ENCODE measurements around the gene TGFB1I1. TPM values are rescaled to one million over a fixed set of nuclear protein-coding genes. Genes with fewer than 3 reads are reported as not detected.
A peak's percentile ranks its signal among the peaks of the same experiment; 100 is the strongest.

TGFB1I1 gene
- total and polyA plus RNA-seq, 2 of the 13 experiments (the other 11 are each of a cell fraction or from before 2014, with no cell fraction given) = 0.80 to 2.9 TPM

DNA sequence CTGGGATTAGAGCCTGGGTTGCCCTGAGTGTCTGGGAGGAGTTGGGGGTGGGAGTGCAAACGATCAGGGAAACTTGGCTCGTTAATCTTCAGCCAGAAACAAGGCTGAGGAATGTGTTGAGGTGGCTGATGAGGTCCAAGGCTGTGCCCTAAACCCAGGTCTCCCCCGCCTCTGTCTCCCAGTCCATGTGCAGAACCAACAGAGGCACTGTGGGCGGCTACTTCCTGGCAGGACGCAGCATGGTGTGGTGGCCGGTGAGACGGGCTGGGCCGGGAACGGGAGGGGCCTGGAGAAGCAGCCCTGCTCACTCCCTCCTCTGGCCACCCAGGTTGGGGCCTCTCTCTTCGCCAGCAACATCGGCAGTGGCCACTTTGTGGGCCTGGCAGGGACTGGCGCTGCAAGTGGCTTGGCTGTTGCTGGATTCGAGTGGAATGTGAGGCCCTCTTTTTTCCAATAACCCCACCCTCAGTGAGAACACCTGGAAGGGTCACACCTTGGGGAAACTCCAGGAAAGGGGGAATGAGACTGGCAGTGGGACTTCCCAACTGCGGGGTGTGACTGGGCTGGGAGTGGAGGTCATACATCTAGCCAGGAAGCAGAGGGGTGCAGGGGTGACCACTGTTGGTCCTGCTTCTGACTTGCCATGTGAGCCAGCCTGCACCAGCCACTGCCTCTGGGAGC lies 12.7 kb downstream of the TGFB1I1 start (continued):
- TF ChIP-seq GABPA (IDR thresholded peaks at IDR 0.05; ENCODE audit: low read depth, low read length) (no peak), GABPA (CRISPR knock-in tag; IDR thresholded peaks at IDR 0.05; ENCODE audit: low read depth) (peak; percentile 43; the same call in 1 of the 2 replicates), ZFP41 (CRISPR knock-in tag; IDR thresholded peaks at IDR 0.05; ENCODE audit: borderline replicate concordance) (0 out of 2 replicates have a peak, but pooled peaks have one; percentile 47), EP300 (IDR thresholded peaks at IDR 0.05; ENCODE audit: low read depth in 2 of 2, low read length in 2 of 2) (peak in 1 of 2 experiments; percentile 70; a peak in 1 of 4 replicates), EP300 (CRISPR knock-in tag; IDR thresholded peaks at IDR 0.05; ENCODE audit: borderline replicate concordance) (peak; percentile 43), CERS6 (CRISPR knock-in tag; IDR thresholded peaks at IDR 0.05) (no peak), YY1 (IDR thresholded peaks at IDR 0.05; ENCODE audit: insufficient read depth, insufficient replicate concordance, low read depth, low read length) (peak; percentile 26), ZIK1 (CRISPR knock-in tag; IDR thresholded peaks at IDR 0.05; ENCODE audit: borderline replicate concordance, low read depth) (peak; percentile 61; the same call in 1 of the 2 replicates), ZBTB20 (CRISPR knock-in tag; IDR thresholded peaks at IDR 0.05; ENCODE audit: borderline replicate concordance, low read depth) (0 out of 2 replicates have a peak, but pooled peaks have one; percentile 67), ZFY (CRISPR knock-in tag; IDR thresholded peaks at IDR 0.05) (peak; percentile 71), AFF4 (CRISPR knock-in tag; IDR thresholded peaks at IDR 0.05) (no peak), SAP130 (CRISPR knock-in tag; IDR thresholded peaks at IDR 0.05; ENCODE audit: low read depth) (peak; percentile 94), TAF1 (CRISPR knock-in tag; IDR thresholded peaks at IDR 0.05) (peak; percentile 50; the same call in 1 of the 2 replicates), TBL1XR1 (IDR thresholded peaks at IDR 0.05; ENCODE audit: borderline replicate concordance, low read length, partially characterized antibody) (no peak)
- TF ChIP-seq, protein P1, sequence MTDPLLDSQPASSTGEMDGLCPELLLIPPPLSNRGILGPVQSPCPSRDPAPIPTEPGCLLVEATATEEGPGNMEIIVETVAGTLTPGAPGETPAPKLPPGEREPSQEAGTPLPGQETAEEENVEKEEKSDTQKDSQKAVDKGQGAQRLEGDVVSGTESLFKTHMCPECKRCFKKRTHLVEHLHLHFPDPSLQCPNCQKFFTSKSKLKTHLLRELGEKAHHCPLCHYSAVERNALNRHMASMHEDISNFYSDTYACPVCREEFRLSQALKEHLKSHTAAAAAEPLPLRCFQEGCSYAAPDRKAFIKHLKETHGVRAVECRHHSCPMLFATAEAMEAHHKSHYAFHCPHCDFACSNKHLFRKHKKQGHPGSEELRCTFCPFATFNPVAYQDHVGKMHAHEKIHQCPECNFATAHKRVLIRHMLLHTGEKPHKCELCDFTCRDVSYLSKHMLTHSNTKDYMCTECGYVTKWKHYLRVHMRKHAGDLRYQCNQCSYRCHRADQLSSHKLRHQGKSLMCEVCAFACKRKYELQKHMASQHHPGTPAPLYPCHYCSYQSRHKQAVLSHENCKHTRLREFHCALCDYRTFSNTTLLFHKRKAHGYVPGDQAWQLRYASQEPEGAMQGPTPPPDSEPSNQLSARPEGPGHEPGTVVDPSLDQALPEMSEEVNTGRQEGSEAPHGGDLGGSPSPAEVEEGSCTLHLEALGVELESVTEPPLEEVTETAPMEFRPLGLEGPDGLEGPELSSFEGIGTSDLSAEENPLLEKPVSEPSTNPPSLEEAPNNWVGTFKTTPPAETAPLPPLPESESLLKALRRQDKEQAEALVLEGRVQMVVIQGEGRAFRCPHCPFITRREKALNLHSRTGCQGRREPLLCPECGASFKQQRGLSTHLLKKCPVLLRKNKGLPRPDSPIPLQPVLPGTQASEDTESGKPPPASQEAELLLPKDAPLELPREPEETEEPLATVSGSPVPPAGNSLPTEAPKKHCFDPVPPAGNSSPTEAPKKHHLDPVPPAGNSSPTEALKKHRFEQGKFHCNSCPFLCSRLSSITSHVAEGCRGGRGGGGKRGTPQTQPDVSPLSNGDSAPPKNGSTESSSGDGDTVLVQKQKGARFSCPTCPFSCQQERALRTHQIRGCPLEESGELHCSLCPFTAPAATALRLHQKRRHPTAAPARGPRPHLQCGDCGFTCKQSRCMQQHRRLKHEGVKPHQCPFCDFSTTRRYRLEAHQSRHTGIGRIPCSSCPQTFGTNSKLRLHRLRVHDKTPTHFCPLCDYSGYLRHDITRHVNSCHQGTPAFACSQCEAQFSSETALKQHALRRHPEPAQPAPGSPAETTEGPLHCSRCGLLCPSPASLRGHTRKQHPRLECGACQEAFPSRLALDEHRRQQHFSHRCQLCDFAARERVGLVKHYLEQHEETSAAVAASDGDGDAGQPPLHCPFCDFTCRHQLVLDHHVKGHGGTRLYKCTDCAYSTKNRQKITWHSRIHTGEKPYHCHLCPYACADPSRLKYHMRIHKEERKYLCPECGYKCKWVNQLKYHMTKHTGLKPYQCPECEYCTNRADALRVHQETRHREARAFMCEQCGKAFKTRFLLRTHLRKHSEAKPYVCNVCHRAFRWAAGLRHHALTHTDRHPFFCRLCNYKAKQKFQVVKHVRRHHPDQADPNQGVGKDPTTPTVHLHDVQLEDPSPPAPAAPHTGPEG (CRISPR knock-in tag; IDR thresholded peaks at IDR 0.05) = peak; percentile 69; the same call in 1 of the 2 replicates
- TF ChIP-seq, protein P2, sequence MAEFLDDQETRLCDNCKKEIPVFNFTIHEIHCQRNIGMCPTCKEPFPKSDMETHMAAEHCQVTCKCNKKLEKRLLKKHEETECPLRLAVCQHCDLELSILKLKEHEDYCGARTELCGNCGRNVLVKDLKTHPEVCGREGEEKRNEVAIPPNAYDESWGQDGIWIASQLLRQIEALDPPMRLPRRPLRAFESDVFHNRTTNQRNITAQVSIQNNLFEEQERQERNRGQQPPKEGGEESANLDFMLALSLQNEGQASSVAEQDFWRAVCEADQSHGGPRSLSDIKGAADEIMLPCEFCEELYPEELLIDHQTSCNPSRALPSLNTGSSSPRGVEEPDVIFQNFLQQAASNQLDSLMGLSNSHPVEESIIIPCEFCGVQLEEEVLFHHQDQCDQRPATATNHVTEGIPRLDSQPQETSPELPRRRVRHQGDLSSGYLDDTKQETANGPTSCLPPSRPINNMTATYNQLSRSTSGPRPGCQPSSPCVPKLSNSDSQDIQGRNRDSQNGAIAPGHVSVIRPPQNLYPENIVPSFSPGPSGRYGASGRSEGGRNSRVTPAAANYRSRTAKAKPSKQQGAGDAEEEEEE (CRISPR knock-in tag; IDR thresholded peaks at IDR 0.05; ENCODE audit: borderline replicate concordance) = no peak
